Activated CD8-positive, alpha-beta T cell treated with anti-CD3 and anti-CD28 coated beads, Interleukin-2, amount 10 ng/mL, durations not matched to agents 7 days and 5 days (primary cell): Measurements from ENCODE around the gene VDAC2. TPM values are rescaled to one million over a fixed set of nuclear protein-coding genes. Genes with fewer than 3 reads are reported as not detected.

Source experiments
- ATAC-seq: fragments of 150-1000 bp; cut with Tn5 transposase; one replicate; pipeline ENCODE4 v1.10.0; 2021; ENCODE audit warnings: moderate library complexity
- CTCF ChIA-PET: fragments of 350-600 bp; sonication (Branson Sonifier 250); formaldehyde crosslinking; loops from one replicate; lab custom pipeline; 2021; ENCODE audit warnings: antibody characterized with exemption; lab: Charles Lee
- POLR2A ChIA-PET: fragments of 350-600 bp; sonication (Branson Sonifier 250); formaldehyde crosslinking; loops from one replicate; lab custom pipeline; 2021; ENCODE audit warnings: antibody characterized with exemption; lab: Charles Lee
- DNase-seq: peaks from one replicate; pipeline ENCODE4 v3.0.0-alpha.2; 2020
- H3K27ac Mint-ChIP-seq: one replicate; pipeline ENCODE4 v1.8.0; 2021; ENCODE audit warnings: mild to moderate bottlenecking, mixed read lengths
- H3K27me3 Mint-ChIP-seq: one replicate; pipeline ENCODE4 v1.8.0; 2021; ENCODE audit warnings: low read depth, mixed read lengths
- H3K36me3 Mint-ChIP-seq: one replicate; pipeline ENCODE4 v1.8.0; 2021; ENCODE audit warnings: low read depth, mixed read lengths
- H3K4me1 Mint-ChIP-seq: one replicate; pipeline ENCODE4 v1.8.0; 2021; ENCODE audit warnings: low read depth, mixed read lengths
- H3K4me3 Mint-ChIP-seq: one replicate; pipeline ENCODE4 v1.8.0; 2021; ENCODE audit warnings: mild to moderate bottlenecking, mixed read lengths
- H3K9me3 Mint-ChIP-seq: one replicate; pipeline ENCODE4 v1.8.0; 2022; ENCODE audit warnings: mixed read lengths; ENCODE audit not compliant: insufficient read depth
- total RNA-seq, 2 experiments: library from RNA; stranded (reverse); gene quantifications; one replicate each; pipeline ENCODE4 v1.2.3, GENCODE V29; 2021

The VDAC2 gene
- total RNA-seq, 2 experiments from 2014 or later: 152 to 159 TPM

DNA sequence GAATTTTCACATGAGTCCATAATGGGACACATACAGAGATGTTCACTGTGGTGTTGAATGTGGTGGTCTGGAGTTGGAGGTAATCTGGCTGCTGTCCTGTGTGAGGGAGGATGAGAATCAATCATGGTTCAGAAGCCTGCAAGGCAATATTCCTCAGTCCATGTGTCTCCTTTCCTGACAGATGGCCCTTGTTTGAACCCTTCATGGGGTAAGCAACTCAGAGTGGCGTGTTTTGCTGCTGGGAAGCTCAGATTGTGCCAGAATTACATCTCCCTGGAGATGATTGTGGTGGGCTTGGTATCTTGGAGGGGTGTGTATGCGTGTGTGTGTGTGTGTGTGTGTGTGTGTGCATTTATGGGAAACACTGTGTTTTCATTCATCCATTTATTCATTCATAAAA, 69.6 kb downstream of the VDAC2 start:
- H3K36me3 Mint-ChIP-seq: no peaks in the 10 kb centered on the region
- ChIA-PET POLR2A (no interaction called here), CTCF (no interaction called here)
- ATAC-seq (no peak), DNase-seq (no peak)
- no peaks in the 10 kb centered on the region for H3K4me1 Mint-ChIP-seq
- peaks cover 25% of the 10 kb centered on the region for H3K27me3 Mint-ChIP-seq
- H3K27ac Mint-ChIP-seq: no peak overlapping the region
- no peaks in the 10 kb centered on the region for H3K9me3 Mint-ChIP-seq
- no peak overlapping the region for H3K4me3 Mint-ChIP-seq

Other genes with a start within 250 kb of the VDAC2 start
- gene SAMD8, start 99.1 kb upstream of the VDAC2 start, total RNA-seq: 10 to 100 TPM; 17.4 to 18.2 TPM
- 10 to 100 TPM; 58.6 to 62.5 TPM for gene COMTD1, start 25.2 kb downstream of the VDAC2 start, total RNA-seq
- under 1 TPM in 1 of 2 experiments, not detected in 1; 0.26 TPM for gene ZNF503, start 191.0 kb downstream of the VDAC2 start, total RNA-seq
- not detected for gene LRMDA, start 220.8 kb downstream of the VDAC2 start, total RNA-seq